HG03558 (cell line): ENCODE measurements around the gene SYNRG.
"Not testable (repeated sequence)": the region's sequence is repeated elsewhere in the genome, so short reads cannot be mapped to it uniquely, and the experiment has no call there.

Experiments
- ATAC-seq: cut with Tn5 transposase; IDR thresholded peaks from one replicate; pipeline ENCODE4 v1.9.1; 2021; ENCODE audit warnings: moderate number of reproducible peaks; ENCODE audit not compliant: unreplicated experiment; ENCODE audit errors: extremely low read depth

The SYNRG gene

DNA sequence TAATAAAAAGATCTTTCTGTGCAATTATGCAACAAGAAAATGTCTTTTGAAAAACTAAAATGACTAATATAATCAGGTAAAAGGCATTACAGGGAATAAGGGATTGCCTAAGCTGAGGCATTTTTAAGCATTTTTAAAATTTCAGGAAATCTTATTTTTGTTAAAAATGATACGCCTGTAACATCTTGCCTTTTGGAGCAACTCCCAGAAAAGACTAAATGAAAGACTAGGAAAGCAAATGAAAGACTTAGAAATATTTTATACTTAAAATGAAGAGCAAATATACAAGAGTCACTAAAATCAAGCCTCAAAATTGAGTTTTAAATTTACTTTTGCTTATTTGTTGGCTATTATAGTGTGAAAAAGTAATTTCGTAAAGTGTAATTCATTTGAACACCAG lies 63.7 kb downstream of the SYNRG start:
- ATAC-seq = no peak

GRCh38 chr17:37543637-37544052 lies 65.6 kb downstream of the SYNRG start:
- ATAC-seq = no peak

- no peak for ATAC-seq
Measured at GRCh38 chr17:37541880-37542660, 67.1 kb downstream of the SYNRG start.

DNA sequence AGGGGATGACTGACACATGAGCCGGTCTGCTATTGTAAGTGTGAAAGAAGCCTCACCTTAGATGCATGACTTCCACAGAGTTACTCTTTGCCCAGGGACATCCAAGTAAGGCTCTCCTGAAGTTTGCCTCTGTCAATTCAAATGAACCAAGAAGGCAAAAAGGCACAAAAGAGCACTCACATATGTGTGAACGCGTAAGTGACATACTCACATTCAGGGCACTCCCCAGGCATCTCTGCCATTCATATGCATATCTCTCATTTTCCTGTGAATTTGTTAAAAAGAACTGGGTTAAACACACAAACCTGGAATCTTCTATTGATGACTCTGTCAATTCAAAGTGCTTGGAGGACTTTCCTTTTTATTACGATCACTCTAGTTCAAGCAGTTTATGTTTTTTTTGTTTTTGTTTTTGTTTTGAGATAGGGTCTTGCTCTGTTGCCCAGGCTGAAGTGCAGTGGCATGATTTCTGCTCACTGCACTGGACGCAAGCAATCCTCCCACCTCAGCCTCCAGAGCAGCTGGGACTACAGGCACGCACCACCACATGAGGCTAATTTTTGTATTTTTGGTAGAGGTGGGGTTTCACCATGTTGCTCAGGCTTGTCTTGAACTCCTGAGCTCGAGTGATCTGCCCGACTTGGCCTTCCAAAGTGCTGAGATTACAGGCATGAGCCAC lies 70.1 kb downstream of the SYNRG start:
- ATAC-seq = no peak

DNA sequence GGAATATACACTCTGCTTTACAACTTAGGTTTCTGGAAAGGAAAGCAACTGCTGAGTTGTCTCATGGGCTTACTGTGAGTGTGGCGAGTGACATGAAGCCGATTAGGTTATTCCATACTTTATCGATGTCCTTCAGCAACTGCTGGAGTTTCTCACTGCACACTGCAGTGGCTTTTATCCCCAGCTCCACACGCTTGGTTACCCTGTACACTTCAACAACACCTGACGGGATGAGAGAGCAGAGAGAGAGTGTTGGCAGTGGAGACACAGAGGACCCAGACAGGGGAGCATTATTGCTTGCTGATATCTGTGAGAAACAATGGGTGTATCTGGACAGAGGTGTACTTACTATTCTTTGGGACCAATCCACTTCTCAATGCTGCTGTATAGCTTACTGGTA lies 73.3 kb downstream of the SYNRG start:
- no peak for ATAC-seq

DNA sequence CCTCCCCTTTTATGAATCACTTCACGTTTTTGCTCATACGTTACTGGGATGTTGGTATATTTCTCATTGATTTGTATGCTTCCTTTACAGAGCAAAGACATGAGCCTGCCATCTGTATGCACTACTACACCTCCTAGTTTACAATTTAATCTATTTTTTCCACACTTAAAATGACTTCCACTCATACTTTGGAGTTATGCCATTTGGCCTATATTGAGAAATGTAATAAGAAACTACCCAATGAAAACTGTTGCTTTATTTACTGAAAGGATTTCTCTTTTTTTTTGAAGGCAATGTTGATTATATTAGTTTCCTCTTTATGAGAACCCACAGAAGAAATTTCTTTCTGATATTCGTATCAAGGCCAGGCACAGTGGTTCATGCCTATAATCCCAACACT lies 76.5 kb downstream of the SYNRG start:
- no peak for ATAC-seq

GRCh38 chr17:37530420-37530819 lies 78.8 kb downstream of the SYNRG start:
- ATAC-seq = no peak

- no peak for ATAC-seq
Measured at GRCh38 chr17:37527249-37527851, 81.9 kb downstream of the SYNRG start.

DNA sequence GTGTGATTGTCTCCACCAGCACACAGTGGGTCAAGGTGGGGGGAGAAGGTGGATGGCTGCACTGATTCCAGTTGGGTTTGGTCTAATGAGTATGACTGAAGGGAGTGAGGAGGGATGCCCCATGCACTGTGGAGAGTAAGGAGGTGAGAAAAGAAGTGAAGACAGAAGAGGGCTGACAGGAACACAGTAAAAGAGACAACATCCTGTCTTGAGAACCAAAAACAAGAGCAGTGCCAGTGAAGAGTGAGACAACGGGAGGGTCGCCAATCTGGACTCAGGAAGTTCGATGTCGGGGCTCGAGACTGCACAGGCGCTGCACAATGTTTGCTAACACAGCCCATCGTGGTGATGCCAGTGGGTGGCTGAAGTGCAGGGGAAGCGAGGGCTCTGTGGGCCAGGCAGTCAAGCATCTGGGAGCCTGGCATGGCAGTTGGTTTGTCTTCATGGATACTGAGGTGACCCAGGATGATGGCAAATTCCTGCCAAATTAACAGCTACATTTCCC lies 85.5 kb downstream of the SYNRG start:
- no peak for ATAC-seq

- ATAC-seq = no peak
Measured at GRCh38 chr17:37521821-37522220, 87.4 kb downstream of the SYNRG start.

- ATAC-seq = no peak
Measured at GRCh38 chr17:37520174-37520573, 89.0 kb downstream of the SYNRG start.

DNA sequence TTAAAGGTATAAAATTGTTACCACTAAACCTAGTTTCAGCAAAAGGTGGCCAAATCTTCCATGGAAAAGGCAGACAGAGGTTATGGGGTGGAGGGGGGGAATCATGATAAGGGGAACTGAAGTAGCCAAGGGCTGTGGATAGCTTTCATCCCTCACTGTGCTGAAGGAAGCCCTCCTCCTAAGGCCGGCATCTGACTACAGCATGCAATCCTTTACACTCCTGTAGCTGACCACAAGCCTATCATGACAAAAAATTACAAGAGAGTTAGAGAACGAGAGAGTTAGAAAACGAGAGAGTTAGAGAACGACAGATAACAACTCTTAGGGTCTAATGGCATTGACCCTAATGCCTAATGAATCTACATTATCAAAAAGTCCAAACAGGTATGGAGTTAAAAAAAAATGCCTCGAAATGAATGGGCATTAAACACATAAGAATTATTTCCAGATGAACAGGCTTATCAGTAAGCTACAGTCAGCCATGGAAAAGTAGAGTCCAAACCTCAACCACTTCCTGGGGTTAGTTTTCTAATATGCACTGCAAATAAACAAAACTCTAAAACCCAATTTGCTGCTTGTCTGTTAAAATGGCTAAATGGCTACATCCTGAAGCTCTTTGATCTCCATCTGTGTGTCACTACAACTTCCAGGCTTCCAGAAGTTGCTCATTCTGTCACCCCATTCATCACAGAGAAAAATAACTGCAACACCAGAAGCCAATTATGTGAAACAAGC lies 89.8 kb downstream of the SYNRG start:
- no peak for ATAC-seq

DNA sequence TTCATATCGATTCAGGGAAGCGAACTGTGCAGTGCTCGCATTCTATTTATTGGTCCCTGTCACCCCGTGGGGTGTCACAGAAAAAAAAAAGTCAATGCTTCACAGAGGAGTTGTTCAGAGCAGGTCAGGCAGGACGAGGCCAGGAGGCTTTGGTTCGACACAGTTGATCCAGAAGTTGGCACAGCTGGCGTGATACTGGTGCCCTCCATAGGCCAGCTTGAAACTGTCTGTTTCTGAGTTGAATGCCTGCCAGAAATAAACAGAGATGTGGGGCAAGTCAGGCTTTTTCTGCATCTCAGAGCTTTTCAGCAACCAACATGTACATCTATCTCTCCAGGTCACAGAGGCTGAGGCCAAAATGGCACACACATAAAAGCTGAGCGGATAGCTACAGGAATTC lies 90.4 kb downstream of the SYNRG start:
- no peak for ATAC-seq

- no peak for ATAC-seq
Measured at GRCh38 chr17:37517881-37518280, 91.3 kb downstream of the SYNRG start.

DNA sequence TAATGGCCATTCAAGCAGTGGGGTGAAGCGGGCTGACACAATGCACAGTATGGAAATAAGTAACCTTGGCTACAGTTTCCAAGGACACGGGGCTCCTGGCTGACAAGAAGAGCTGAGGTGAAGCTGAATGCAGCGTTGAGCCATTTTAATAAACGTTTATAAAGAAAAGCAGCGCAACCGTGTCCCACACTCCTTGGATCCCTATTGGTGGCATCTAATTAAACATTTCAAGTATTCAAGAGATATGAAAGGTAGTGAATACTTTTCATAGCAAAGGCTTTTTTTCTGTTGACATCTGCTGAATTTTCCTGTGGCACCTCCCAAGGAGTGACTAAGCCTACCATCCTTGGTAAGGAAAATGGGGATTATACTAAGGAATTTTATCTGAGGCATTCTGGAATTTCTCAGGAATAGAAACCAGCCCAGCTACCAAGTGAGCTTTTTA lies 93.1 kb downstream of the SYNRG start:
- no peak for ATAC-seq

GRCh38 chr17:37513711-37514110 lies 95.5 kb downstream of the SYNRG start:
- ATAC-seq = no peak

GRCh38 chr17:37512442-37513068 lies 96.7 kb downstream of the SYNRG start:
- ATAC-seq = no peak

DNA sequence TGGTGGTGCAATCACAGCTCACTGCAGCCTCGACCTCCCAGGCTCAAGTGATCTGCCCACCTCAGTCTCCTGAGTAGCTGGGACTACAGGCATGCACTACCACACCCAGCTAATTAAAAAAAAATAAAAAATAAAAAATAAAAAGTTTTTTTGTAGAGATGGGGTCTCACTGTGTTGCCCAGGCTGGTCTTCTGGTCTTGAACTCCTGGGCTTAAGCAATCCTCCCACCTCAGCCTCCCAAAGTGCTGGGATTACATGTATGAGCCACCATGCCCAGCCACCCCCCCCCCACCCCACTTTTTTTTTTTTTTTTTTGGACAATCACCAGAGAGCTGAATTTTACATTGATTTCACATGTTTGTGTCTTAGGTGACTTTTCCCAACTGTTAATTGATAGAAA lies 97.6 kb downstream of the SYNRG start:
- ATAC-seq = not testable (repeated sequence)

GRCh38 chr17:37510056-37510455 lies 99.2 kb downstream of the SYNRG start:
- ATAC-seq = no peak

- no peak for ATAC-seq
Measured at GRCh38 chr17:37507111-37507510, 102.1 kb downstream of the SYNRG start.
